ENCODE data around the gene FCGR1A.
"Not testable (repeated sequence)": the region's sequence is repeated elsewhere in the genome, so short reads cannot be mapped to it uniquely, and the experiment has no call there.

The FCGR1A gene

GRCh38 chr1:149782600-149782999 is at the start of gene FCGR1A:
FCGR1A (plus strand) TSS chr1:149782694; CDS start chr1:149782744, 50 bp downstream.
- DNase-seq (ENCODE audit: low read depth), result not testable (repeated sequence)

DNA sequence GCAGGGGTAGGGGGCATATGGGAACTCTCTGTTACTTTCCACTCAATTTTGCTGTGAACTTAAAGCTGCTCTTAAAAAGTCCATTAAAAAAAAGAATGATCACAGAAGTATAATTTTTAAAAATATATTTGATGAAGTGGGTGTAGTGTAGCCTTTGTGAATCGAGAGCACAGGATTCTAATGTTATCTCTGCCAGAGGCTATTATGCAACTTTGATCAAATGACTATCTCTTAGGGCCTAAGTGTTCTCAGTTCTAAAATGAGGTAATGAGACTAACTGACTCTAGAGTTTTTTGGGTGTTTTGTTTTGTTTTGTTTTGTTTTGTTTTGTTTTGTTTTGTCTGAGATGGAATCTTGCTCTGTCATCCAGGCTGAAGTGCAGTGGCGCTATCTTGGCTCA is 49.7 kb upstream of the FCGR1A start:
- DNase-seq (ENCODE audit: low read depth), result not testable (repeated sequence)

- DNase-seq (ENCODE audit: low read depth), result not testable (repeated sequence)
Measured at GRCh38 chr1:149734692-149735091, 47.8 kb upstream of the FCGR1A start.

GRCh38 chr1:149740148-149740581 is 42.3 kb upstream of the FCGR1A start:
- peak; percentile 42 for DNase-seq (ENCODE audit: low read depth)

DNA sequence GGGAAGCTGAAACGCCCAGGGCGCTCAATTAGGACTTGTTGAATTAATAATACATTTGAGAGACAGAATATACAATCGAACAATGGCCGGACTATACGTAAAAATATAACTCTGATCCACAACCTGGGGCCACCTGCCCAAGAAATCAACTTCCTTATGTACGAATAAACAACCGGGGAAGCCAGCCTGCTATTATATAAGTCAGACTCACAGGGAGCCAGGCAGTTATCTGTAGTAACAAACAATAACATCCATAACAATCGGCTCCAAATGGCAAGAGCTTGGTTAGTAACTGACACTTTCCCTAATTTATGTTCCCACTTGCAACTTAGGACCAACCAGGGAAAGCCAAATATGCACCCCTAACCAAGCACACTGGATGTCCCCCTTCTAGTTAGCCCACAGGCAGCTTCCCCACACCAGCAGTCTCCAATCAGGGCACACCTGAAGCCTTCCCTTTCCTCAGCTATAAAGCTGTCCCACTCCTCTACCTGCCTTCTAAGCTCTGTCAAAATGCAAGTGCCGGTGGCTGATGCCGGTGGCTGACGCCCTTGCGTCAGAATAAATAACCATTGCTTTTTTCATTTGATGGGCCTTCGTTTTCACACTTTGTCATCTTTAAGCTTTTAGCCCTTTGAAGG is 41.8 kb upstream of the FCGR1A start:
- DNase-seq (ENCODE audit: low read depth), result not testable (repeated sequence)

GRCh38 chr1:149741914-149742313 is 40.6 kb upstream of the FCGR1A start:
- DNase-seq (ENCODE audit: low read depth), result not testable (repeated sequence)

- DNase-seq (ENCODE audit: low read depth), result not testable (repeated sequence)
Measured at GRCh38 chr1:149746463-149747356, 35.8 kb upstream of the FCGR1A start.

- not testable (repeated sequence) for DNase-seq (ENCODE audit: low read depth)
Measured at GRCh38 chr1:149747359-149748143, 34.9 kb upstream of the FCGR1A start.

GRCh38 chr1:149748144-149748500 is 34.4 kb upstream of the FCGR1A start:
- DNase-seq (ENCODE audit: low read depth), result not testable (repeated sequence)

- not testable (repeated sequence) for DNase-seq (ENCODE audit: low read depth)
Measured at GRCh38 chr1:149750562-149750961, 31.9 kb upstream of the FCGR1A start.

DNA sequence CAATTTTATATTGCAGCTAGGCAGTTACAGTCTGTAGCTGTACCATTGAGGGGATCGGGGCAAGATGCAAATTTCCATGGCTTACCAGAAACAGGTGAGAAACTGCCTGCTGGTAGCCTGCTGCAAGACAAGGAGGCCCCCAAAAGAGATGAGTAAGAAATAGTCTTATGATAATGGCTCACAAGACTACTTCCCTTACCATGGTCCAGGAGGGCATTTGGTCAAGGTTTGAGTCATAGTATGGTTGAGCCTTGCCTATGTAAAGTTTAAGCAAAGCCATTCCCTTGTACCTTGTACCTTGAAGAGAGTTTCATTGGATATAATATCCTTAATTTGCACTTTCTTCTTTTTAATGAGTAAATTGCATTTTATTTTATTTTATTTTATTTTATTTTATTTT is 30.3 kb upstream of the FCGR1A start:
- not testable (repeated sequence) for DNase-seq (ENCODE audit: low read depth)

- not testable (repeated sequence) for DNase-seq (ENCODE audit: low read depth)
Measured at GRCh38 chr1:149753466-149753865, 29.0 kb upstream of the FCGR1A start.

- not testable (repeated sequence) for DNase-seq (ENCODE audit: low read depth)
Measured at GRCh38 chr1:149755294-149755693, 27.2 kb upstream of the FCGR1A start.

DNA sequence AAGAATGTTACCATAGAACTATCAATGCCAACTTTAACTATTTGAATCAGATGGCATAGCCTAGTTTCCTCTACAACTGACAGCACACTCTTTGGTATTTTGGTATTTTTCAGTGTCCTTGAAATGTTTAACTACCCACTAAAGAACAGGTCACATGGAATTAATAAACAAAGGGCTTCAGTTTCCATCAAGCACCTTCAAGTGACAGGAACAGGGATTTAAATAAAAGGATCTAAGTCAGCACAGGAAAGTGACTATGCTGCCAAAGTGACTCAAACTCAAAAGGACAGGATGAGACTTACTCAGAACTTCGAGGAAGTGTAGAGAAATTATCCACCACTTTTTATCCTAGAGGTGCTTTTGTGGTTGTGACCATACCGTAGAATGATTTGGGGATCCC is 20.2 kb upstream of the FCGR1A start:
- not testable (repeated sequence) for DNase-seq (ENCODE audit: low read depth)

DNA sequence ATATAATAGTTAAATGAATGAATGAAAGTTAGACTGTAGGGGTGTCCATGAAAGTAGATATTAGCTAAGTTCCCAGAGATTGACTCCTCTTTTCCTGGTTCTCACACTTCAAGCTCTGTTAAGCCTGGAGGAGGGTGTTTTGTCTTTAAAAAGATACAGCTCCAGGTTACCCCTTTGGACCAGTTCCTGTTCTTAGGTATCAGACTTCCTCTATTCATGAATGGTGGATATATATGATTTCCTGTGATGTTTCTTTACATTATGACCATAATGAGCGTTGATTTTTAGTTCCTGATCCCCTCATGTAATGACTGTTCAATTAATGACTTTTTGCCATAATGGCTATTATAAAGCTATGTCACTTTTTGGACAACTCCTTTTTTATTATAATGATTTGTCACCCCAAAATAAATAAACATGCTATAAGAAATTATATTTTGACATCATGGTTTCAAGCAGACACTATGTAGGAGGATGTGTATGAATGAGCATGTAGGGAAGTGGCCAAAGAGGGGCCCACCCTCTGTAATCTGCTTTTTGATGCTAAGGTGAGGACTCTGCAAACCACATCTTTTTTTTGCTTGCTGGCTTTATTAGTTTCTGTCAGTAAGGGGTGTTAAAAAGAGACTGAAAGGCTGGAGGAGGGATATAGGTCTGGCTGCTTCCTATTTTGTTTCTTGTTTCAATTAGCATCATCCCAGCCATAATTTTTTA is 18.2 kb upstream of the FCGR1A start:
- DNase-seq (ENCODE audit: low read depth), result not testable (repeated sequence)

DNA sequence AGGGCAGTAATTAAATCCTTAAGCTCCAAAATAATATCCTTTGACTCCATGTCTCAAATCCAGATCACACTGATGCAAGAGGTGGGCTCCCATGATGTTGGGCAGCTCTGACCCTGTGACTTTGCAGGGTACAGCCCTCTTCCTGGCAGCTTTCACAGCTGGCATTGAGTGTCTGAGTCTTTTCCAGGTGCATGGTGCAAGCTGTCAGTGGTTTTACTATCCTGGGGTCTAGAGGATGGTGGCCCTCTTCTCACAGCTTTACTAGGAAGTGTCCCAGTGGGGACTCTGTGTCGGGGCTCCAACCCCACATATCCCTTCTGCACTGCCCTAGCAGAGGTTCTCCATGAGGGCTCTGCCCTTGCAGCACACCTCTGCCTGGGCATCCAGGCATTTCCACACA is 16.3 kb upstream of the FCGR1A start:
- DNase-seq (ENCODE audit: low read depth), result not testable (repeated sequence)

- DNase-seq (ENCODE audit: low read depth), result not testable (repeated sequence)
Measured at GRCh38 chr1:149769216-149769615, 13.3 kb upstream of the FCGR1A start.

DNA sequence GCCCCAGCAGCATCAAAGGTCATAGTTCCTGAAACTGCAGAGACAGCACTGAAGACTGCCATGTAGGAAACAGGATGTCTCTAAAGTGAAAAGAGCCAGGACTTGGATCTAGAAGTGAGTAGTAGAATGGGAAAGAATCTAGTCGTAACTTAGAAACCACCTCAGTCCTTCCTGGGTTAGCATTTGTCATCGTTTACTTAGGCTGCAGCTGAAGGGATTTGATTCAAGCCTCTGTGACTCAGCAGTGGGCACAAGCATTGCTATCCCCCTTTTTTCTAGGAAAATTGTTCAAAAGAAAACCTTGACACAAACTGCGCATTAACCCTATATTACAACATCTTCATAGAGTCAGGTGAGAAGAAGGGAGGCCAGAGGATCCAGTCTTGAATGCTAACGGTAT is 11.8 kb upstream of the FCGR1A start:
- not testable (repeated sequence) for DNase-seq (ENCODE audit: low read depth)

- not testable (repeated sequence) for DNase-seq (ENCODE audit: low read depth)
Measured at GRCh38 chr1:149771653-149772425, 10.7 kb upstream of the FCGR1A start.

DNA sequence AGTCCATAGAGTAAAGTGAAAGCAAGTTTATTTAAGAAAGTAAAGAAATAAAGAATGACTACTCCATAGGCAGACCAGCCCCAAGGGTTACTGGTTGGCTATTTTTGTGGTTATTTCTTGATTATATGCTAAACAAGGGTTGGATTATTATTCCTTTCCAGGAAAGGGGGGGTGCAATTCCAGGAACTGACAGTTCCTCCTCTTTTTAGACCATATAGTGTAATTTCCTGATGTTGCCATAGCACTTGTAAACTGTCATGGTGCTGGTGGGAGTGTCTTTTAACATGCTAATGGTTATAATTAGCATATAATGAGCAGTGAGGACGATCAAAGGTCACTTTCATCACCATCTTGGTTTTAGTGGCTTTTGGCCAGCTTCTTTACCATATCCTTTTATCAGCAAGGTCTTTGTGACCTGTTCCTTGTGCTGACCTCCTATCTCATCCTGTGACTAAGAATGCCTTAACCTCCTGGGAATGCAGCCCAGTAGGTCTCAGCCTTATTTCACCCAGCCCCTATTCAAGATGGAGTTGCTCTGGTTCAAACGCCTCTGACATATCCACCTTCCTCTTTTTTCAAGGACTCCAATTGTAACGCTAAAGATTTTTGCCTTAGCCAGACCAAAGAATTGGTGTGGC is 6.9 kb upstream of the FCGR1A start:
- DNase-seq (ENCODE audit: low read depth), result not testable (repeated sequence)
